Measurements from ENCODE around the gene KSR1.

KSR1 gene

DNA sequence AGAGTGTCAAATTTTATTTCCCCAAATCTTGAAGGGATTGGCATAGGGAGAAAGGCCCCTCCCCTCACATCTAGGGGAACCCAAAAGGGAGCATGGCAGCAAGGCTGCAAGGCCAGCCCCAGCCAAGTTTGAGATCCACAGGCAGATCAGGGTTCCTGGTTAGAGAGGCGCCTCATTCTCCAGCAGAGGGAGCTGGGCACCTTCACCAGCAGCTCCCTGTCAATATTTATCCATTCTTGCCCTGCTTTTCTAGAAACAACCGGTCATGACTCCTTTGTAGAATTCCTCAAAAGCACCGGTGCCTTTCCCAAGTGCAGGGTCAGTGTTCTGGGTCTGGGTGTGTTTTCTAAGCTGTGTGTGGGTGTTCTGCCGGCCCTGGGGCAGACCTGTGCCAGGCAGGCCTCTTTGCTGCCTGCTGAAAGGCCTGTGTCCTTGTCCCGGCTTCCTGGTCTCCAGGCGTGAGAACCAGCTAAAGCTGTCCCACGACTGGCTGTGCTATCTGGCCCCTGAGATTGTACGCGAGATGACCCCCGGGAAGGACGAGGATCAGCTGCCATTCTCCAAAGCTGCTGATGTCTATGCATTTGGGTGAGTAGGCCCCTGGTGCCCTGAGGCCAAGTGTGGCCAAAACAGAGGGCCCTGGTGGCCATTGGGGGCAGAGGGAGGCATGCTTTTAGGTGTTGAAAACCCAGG is 153.5 kb downstream of the KSR1 start:
- DNase-seq (ENCODE audit: insufficient read length) = no peak
- FAIRE-seq = no peak
- TF ChIP-seq POLR2A (IDR thresholded peaks at IDR 0.05; ENCODE audit: low read depth, low read length) (no peak), TAF1 (IDR thresholded peaks at IDR 0.05; ENCODE audit: borderline replicate concordance, low read depth, low read length) (no peak), POLR2AphosphoS5 (IDR thresholded peaks at IDR 0.05; ENCODE audit: low read depth, low read length) (no peak)

DNA sequence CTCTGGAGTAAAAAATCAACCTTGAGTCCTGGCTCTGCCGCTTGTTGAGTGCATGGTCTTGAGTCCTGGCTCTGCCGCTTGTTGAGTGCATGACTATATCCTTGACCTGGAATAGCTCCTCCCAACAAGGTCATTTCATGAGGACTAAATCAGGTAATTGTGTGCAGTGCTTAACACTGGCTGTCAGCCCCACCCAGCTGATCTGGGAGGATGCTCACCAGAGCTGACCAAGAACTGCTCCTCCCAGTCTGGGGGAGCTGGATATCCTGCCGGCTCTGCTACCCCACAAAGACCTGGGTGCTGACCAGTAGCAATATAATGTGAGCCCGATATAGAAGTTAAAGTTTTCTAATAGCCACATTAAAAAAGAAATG is 154.0 kb downstream of the KSR1 start:
- DNase-seq (ENCODE audit: insufficient read length) (no peak), FAIRE-seq (no peak)
- no peak for TF ChIP-seq TAF1 (IDR thresholded peaks at IDR 0.05; ENCODE audit: borderline replicate concordance, low read depth, low read length)
- TF ChIP-seq POLR2AphosphoS5 (IDR thresholded peaks at IDR 0.05; ENCODE audit: low read depth, low read length) = no peak
- no peak for TF ChIP-seq POLR2A (IDR thresholded peaks at IDR 0.05; ENCODE audit: low read depth, low read length)

DNA sequence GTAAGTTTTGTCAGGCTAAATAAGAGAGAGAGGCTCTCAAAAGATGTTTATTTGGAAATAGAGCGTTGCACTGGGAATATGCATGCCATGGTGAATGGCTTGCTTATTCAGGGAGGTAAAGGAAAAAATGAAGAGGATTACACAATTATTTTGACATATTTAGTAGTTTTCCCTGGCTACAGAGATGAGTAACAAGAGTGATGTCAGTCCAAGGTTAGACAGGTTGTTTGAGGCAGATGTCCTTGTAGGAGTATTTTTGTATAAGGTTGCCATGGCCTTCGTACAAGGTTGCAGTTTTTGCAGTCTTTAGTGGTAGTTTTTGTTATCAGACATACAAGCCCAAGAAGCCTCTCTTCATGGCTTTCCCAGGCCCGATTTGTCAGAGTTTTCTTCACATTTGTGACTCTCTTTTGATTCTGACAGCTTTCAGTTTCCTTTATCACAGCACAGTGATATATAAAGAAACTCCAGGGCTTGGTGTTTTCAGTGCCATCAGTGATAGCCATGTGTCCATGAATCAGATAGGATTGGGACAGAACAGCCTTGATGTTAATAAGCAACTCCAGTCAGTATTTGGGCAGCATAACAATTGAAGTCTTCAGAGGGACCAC is 156.0 kb downstream of the KSR1 start:
- FAIRE-seq = no peak
- no peak for TF ChIP-seq TAF1 (IDR thresholded peaks at IDR 0.05; ENCODE audit: borderline replicate concordance, low read depth, low read length)
- TF ChIP-seq POLR2AphosphoS5 (IDR thresholded peaks at IDR 0.05; ENCODE audit: low read depth, low read length) = no peak
- no peak for TF ChIP-seq POLR2A (IDR thresholded peaks at IDR 0.05; ENCODE audit: low read depth, low read length)
- DNase-seq (ENCODE audit: insufficient read length) = no peak

DNA sequence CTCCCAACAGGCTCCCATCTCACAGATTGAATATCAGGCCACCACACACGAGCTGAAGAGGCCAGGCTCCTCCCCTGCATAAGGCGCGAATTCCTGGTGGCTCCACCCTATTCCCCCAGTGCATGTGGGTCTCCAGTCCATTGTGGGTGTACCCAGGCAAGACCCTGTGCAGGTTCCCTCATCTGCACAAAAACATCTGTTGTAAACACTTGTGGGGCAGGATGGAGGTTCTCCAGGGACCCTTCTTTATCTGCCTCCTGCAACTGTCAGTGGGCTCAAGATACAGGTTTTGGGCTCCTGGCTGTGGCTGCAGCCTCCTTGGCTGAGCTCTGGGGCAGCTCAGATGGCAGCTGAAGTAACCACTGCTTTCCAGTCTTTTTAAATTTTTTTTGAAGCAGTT is 157.2 kb downstream of the KSR1 start:
- no peak for DNase-seq (ENCODE audit: insufficient read length)
- FAIRE-seq = no peak
- TF ChIP-seq POLR2AphosphoS5 (IDR thresholded peaks at IDR 0.05; ENCODE audit: low read depth, low read length) (no peak), TAF1 (IDR thresholded peaks at IDR 0.05; ENCODE audit: borderline replicate concordance, low read depth, low read length) (no peak)

DNA sequence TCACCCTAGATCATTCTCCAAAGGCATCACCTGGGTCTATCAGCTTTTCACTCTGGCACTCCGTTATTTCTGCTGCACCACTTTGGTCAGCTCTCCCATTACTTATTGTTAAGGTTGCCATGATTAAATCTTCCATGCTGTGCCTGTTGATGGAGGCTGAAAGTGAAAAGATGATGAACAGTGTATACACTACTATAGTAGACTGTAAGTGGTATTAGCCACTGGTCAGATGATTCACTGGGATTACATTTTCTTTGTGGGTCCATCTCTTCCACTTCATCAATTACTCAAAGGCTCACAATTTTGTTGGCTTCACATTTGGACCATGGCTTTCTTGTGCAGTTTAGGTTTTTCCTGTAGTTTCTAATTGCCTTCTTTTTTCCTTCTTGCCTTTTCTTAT is 158.9 kb downstream of the KSR1 start:
- TF ChIP-seq POLR2A (IDR thresholded peaks at IDR 0.05; ENCODE audit: low read depth, low read length) = no peak
- no peak for TF ChIP-seq TAF1 (IDR thresholded peaks at IDR 0.05; ENCODE audit: borderline replicate concordance, low read depth, low read length)
- no peak for TF ChIP-seq POLR2AphosphoS5 (IDR thresholded peaks at IDR 0.05; ENCODE audit: low read depth, low read length)
- peak; percentile 24 for FAIRE-seq
- no peak for DNase-seq (ENCODE audit: insufficient read length)

DNA sequence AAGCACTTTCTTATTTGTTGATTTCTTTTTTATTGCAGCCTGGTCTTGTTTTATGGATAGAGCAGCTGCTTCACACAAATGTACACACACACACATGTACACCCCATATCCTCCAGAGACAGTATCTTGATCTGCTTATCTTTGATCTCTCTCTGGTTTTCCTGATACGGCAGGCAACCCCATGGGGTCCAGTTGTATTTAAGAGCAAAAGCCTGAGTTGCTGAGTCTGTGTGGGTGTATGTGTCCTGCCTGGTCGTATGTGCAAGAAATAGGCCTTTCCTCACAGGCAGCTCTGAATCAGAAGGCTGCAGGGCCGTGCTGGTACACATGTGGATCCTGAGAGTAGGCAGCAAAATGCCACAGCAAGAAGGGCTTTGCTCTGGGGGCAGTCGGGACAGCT is 160.2 kb downstream of the KSR1 start:
- DNase-seq (ENCODE audit: insufficient read length) (no peak), FAIRE-seq (no peak)
- TF ChIP-seq POLR2A (IDR thresholded peaks at IDR 0.05; ENCODE audit: low read depth, low read length) (no peak), TAF1 (IDR thresholded peaks at IDR 0.05; ENCODE audit: borderline replicate concordance, low read depth, low read length) (no peak)

DNA sequence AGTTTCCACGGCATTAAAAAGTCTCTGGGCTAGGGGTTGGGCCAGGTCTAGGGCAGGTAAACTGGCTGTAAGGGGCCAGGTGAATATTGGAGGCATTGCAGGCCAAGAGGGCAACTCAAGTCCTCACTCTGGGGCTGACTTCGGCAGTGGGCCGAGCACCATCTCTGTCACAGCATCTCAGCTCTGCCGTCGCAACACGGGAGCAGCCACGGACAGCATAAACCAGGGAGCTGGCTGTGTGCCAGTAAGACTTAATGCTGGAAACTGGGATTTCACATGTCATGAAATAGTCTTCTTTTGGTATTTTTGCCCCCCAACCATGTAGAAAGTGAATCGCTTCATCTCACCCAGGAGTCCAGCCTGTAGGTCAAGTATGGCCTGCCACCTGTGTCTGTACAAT is 162.2 kb downstream of the KSR1 start:
- FAIRE-seq = no peak
- no peak for TF ChIP-seq TAF1 (IDR thresholded peaks at IDR 0.05; ENCODE audit: borderline replicate concordance, low read depth, low read length)
- TF ChIP-seq POLR2A (IDR thresholded peaks at IDR 0.05; ENCODE audit: low read depth, low read length) = no peak
- no peak for TF ChIP-seq POLR2AphosphoS5 (IDR thresholded peaks at IDR 0.05; ENCODE audit: low read depth, low read length)
- DNase-seq (ENCODE audit: insufficient read length) = no peak

DNA sequence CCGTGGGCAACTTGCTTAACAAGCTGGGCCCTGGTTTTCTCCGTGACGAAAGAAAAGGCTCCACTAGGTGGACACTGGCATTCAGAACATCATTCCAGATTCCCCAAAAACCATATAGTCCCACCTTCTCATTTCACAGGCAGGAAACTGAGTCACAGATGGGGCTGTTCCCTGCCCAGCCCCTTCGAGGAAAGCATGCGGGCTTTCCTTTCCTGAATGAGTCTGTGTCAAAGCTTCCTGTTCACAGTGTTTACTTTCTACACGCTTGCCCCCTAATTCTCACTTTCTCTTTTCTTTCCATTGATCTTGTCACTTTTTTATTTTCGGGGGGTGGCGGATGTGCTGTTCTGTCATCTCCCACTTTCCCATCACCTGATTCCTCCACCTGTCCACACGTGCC is 164.5 kb downstream of the KSR1 start:
- no peak for TF ChIP-seq POLR2AphosphoS5 (IDR thresholded peaks at IDR 0.05; ENCODE audit: low read depth, low read length)
- DNase-seq (ENCODE audit: insufficient read length) = no peak
- FAIRE-seq = no peak

DNA sequence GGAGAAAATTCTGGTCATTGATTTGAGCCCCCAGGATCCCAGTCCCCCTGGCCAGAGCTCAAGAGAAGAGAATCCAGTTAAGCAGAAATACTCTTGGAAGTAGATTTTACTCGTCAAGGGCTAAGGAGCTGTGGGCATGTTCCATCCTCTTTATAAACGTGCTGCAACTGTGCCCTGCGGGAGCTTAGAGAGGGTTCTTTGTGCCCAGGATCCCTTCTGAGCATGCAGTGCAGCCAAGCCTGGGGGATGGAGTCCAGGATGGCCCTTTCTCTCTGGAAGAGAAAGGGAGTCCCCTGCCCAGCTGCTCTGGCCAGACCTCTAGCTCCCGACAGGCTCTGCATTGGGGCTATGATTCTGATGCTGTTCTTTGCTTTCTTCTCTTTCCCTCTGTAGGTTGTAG is 165.3 kb downstream of the KSR1 start:
- TF ChIP-seq POLR2A (IDR thresholded peaks at IDR 0.05; ENCODE audit: low read depth, low read length) (no peak), POLR2AphosphoS5 (IDR thresholded peaks at IDR 0.05; ENCODE audit: low read depth, low read length) (no peak), TAF1 (IDR thresholded peaks at IDR 0.05; ENCODE audit: borderline replicate concordance, low read depth, low read length) (no peak)

DNA sequence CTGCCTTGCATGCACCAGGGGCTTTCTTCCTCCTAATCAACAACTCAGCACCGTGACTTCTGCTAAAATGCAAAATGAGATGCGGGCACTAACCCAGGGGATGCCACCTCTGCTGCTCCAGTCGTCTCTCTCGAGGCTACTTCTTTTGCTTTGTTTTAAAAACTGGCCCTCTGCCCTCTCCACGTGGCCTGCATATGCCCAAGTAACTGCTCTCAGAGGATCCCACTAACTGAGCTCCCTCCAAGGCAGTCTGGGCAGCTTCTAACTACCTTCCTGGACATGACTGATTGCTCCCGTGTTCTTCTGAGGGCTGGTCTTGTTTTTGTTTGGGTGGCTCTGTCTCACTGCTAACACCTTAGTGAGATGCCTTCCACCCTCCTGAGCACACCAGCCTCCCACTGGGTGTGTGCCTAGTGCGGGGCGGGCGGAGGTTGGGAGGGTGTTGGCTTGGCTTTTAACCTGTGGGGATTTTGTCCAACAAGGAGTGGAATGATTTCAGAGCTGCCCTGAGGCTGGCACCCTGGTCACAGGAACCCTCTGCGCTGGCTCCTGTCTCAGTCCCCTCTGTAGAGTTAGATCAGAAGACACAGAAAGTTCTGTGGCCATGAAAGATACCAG is 165.8 kb downstream of the KSR1 start:
- DNase-seq (ENCODE audit: insufficient read length) (no peak), FAIRE-seq (no peak)
- TF ChIP-seq TAF1 (IDR thresholded peaks at IDR 0.05; ENCODE audit: borderline replicate concordance, low read depth, low read length) (no peak), POLR2A (IDR thresholded peaks at IDR 0.05; ENCODE audit: low read depth, low read length) (no peak), POLR2AphosphoS5 (IDR thresholded peaks at IDR 0.05; ENCODE audit: low read depth, low read length) (no peak)

More for the DNA sequence above, 165.3 kb downstream of the KSR1 start:
- FAIRE-seq (no peak), DNase-seq (ENCODE audit: insufficient read length) (no peak)

DNA sequence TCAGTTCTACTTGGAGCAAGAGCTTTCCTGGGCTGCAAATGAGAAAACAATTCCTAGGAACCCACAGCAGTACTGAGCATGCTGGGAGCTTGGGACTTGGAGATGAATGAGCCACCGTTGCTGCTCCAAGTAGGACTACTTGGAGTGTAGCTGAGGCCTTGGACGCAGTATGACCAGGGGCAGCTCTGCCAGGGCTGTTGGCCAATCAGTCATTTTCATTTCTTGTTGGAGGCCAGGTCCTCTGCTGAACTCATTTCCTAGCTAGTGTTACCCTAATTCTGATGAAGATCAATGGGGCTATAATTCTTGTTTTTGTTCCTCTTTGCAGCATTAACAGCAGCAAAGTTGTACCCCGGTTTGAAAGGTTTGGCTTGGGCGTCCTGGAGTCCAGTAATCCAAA is 166.7 kb downstream of the KSR1 start:
- no peak for FAIRE-seq
- TF ChIP-seq POLR2A (IDR thresholded peaks at IDR 0.05; ENCODE audit: low read depth, low read length) = no peak
- TF ChIP-seq POLR2AphosphoS5 (IDR thresholded peaks at IDR 0.05; ENCODE audit: low read depth, low read length) = no peak
- no peak for TF ChIP-seq TAF1 (IDR thresholded peaks at IDR 0.05; ENCODE audit: borderline replicate concordance, low read depth, low read length)
- DNase-seq (ENCODE audit: insufficient read length) = no peak

DNA sequence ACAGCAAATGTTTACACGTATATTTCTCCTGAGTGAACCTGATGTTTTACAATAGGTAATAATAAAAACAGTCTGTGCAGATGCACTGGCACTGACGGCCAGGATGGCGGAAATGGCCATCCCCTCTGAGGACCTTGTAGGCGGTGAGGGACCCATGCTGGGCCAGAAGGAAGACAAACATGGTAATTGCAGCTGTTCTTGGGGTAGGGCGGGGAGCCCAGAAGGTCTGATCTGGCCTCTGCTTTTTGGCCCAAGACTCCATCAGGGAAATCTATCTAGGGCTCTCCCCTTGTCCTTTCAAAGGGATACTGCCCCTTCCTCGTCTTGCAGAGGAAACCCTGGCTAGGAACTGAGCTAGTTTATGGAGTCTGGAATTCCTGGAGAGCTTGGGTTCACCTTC is 167.4 kb downstream of the KSR1 start:
- no peak for DNase-seq (ENCODE audit: insufficient read length)
- TF ChIP-seq POLR2A (IDR thresholded peaks at IDR 0.05; ENCODE audit: low read depth, low read length) (no peak), TAF1 (IDR thresholded peaks at IDR 0.05; ENCODE audit: borderline replicate concordance, low read depth, low read length) (no peak), POLR2AphosphoS5 (IDR thresholded peaks at IDR 0.05; ENCODE audit: low read depth, low read length) (no peak)
- no peak for FAIRE-seq
